H1 (cell line): Measurements from ENCODE around the gene LARP4B. TPM values are rescaled to one million over a fixed set of nuclear protein-coding genes. Genes with fewer than 3 reads are reported as not detected.

ENCODE experiments used
- CTCF ChIA-PET: fragments of 300-600 bp; sonication (Branson Sonifier 250); formaldehyde crosslinking; loops from one replicate; lab custom pipeline; 2021; ENCODE audit not compliant: partially characterized antibody; lab: Charles Lee
- POLR2A ChIA-PET: fragments of 300-600 bp; sonication (Branson Sonifier 250); formaldehyde crosslinking; loops from one replicate; lab custom pipeline; 2021; ENCODE audit warnings: inconsistent platforms; ENCODE audit not compliant: partially characterized antibody; lab: Charles Lee
- DNase-seq, 2 experiments: peaks; one replicate each; pipeline versions ENCODE4 v3.0.0 to v3.0.0-alpha.2; 2010 to 2022; ENCODE audit warnings: low spot score in 2 of 2, low read depth in 1 of 2, mixed read lengths in 1 of 2
- FAIRE-seq: peaks from 2 replicates; lab custom pipeline; 2011; peaks lifted over from hg19 to GRCh38; lab: Jason Lieb, UNC
- H2AFZ ChIP-seq: 2 replicates; pipeline ENCODE4 v1.8.1; 2012; ENCODE audit warnings: low read length, inconsistent platforms
- H2AK5ac ChIP-seq: 2 replicates; pipeline ENCODE4 v1.6.1; 2013; ENCODE audit warnings: low read depth, low read length
- H2BK120ac ChIP-seq: replicated peaks from 2 replicates; pipeline ENCODE3; 2013; ENCODE audit warnings: low read depth, low read length, inconsistent platforms
- H2BK12ac ChIP-seq: 2 replicates; pipeline ENCODE4 v1.6.1; 2013; ENCODE audit warnings: low read depth, low read length
- H2BK15ac ChIP-seq: 2 replicates; pipeline ENCODE4 v1.6.1; 2013; ENCODE audit warnings: low read length
- H2BK20ac ChIP-seq: 2 replicates; pipeline ENCODE4 v1.6.1; 2013; ENCODE audit warnings: low read length
- H2BK5ac ChIP-seq: 2 replicates; pipeline ENCODE4 v1.6.1; 2013; ENCODE audit warnings: low read depth, low read length
- H3K14ac ChIP-seq: 2 replicates; pipeline ENCODE4 v1.6.1; 2013; ENCODE audit warnings: inconsistent platforms; ENCODE audit not compliant: insufficient read length
- H3K18ac ChIP-seq: 2 replicates; pipeline ENCODE4 v1.6.1; 2013; ENCODE audit warnings: low read length; ENCODE audit errors: extremely low read depth
- H3K23ac ChIP-seq: 2 replicates; pipeline ENCODE4 v1.6.1; 2013; ENCODE audit warnings: inconsistent platforms; ENCODE audit not compliant: insufficient read length
- H3K23me2 ChIP-seq: 2 replicates; pipeline ENCODE4 v1.6.1; 2013; ENCODE audit warnings: low read depth, low read length
- H3K27ac ChIP-seq: 2 replicates; pipeline ENCODE4 v1.6.1; 2011; ENCODE audit warnings: low read depth, low read length, inconsistent platforms
- H3K27me3 ChIP-seq, 4 experiments: replicated peaks in 1 of 4; 1 replicate in 1 of 4; 2 replicates in 3 of 4; pipeline versions ENCODE4 v1.6.1 to v1.8.1; 2011 to 2013; ENCODE audit warnings: low read length in 3 of 4, mild to moderate bottlenecking in 3 of 4, inconsistent platforms in 2 of 4, mixed read lengths in 2 of 4, moderate library complexity in 1 of 4; ENCODE audit not compliant: control insufficient read depth in 3 of 4, insufficient read depth in 3 of 4; ENCODE audit errors: extremely low read depth in 1 of 4
- H3K36me3 ChIP-seq, 4 experiments: 2 replicates each; pipeline versions ENCODE4 v1.6.1 to v1.8.1; 2011 to 2013; ENCODE audit warnings: mild to moderate bottlenecking in 4 of 4, low read length in 3 of 4, moderate library complexity in 2 of 4, control low read depth in 1 of 4, inconsistent platforms in 1 of 4; ENCODE audit not compliant: insufficient read depth in 4 of 4, control insufficient read depth in 2 of 4
- H3K4ac ChIP-seq: replicated peaks from 2 replicates; pipeline ENCODE3; 2013; ENCODE audit warnings: low read length, low read depth, mixed read lengths, inconsistent platforms; ENCODE audit not compliant: insufficient read length
- H3K4me1 ChIP-seq, 4 experiments: replicated peaks in 1 of 4; 1 replicate in 1 of 4; 2 replicates in 3 of 4; pipeline versions ENCODE4 v1.6.1 to v1.8.1; 2011 to 2013; ENCODE audit warnings: low read length in 3 of 4, inconsistent platforms in 2 of 4, mixed read lengths in 1 of 4; ENCODE audit not compliant: insufficient read depth in 4 of 4, control insufficient read depth in 3 of 4
- H3K4me2 ChIP-seq, 2 experiments: 2 replicates each; pipeline versions ENCODE4 v1.6.1 to v1.8.1; 2011 to 2013; ENCODE audit warnings: low read depth in 2 of 2, low read length in 2 of 2, control low read depth in 1 of 2, inconsistent platforms in 1 of 2, mild to moderate bottlenecking in 1 of 2; ENCODE audit not compliant: insufficient read depth in 1 of 2
- H3K4me3 ChIP-seq, 4 experiments: fragments of 200-600, 300-600 bp in 1 of 4; sonication (generic), shearing (Covaris generic), sonication (Bioruptor Twin) in 1 of 4; 2 replicates each; pipeline versions ENCODE4 v1.5.1 to v1.8.1; 2011 to 2016; ENCODE audit warnings: low read length in 4 of 4, low read depth in 3 of 4, control low read depth in 2 of 4, inconsistent platforms in 2 of 4, mild to moderate bottlenecking in 2 of 4, mixed read lengths in 1 of 4, moderate library complexity in 1 of 4; ENCODE audit not compliant: insufficient read depth in 2 of 4; ENCODE audit errors: extremely low read depth in 1 of 4
- H3K56ac ChIP-seq: replicated peaks from 2 replicates; pipeline ENCODE3; 2013; ENCODE audit warnings: low read depth, mild to moderate bottlenecking, mixed read lengths, low read length, inconsistent platforms; ENCODE audit not compliant: insufficient read length
- H3K79me1 ChIP-seq: 2 replicates; pipeline ENCODE4 v1.6.1; 2013; ENCODE audit warnings: low read depth, low read length, control low read depth
- H3K79me2 ChIP-seq, 2 experiments: 2 replicates each; pipeline versions ENCODE4 v1.6.1 to v1.8.1; 2012 to 2013; ENCODE audit warnings: low read length in 2 of 2, mild to moderate bottlenecking in 2 of 2, inconsistent platforms in 1 of 2; ENCODE audit not compliant: insufficient read depth in 2 of 2, control insufficient read depth in 1 of 2
- H3K9ac ChIP-seq, 4 experiments: replicated peaks in 1 of 4; 1 replicate in 1 of 4; 2 replicates in 3 of 4; pipeline versions ENCODE4 v1.6.1 to v1.8.1; 2011 to 2013; ENCODE audit warnings: low read depth in 3 of 4, low read length in 3 of 4, control low read depth in 2 of 4, mild to moderate bottlenecking in 2 of 4, moderate library complexity in 2 of 4, inconsistent platforms in 1 of 4; ENCODE audit errors: extremely low read depth in 1 of 4
- H3K9me3 ChIP-seq, 2 experiments: 2 replicates each; pipeline versions ENCODE4 v1.6.1 to v1.8.1; 2012 to 2013; ENCODE audit warnings: mild to moderate bottlenecking in 2 of 2, moderate library complexity in 2 of 2, control low read depth in 1 of 2, inconsistent platforms in 1 of 2, low read depth in 1 of 2, low read length in 1 of 2, mixed read lengths in 1 of 2; ENCODE audit not compliant: insufficient read depth in 2 of 2
- H4K20me1 ChIP-seq, 2 experiments: replicated peaks in 1 of 2; 2 replicates each; pipeline versions ENCODE3 to v1.8.1; 2011 to 2013; ENCODE audit warnings: inconsistent platforms in 2 of 2, low read length in 2 of 2, mild to moderate bottlenecking in 1 of 2; ENCODE audit not compliant: insufficient read depth in 2 of 2, control insufficient read depth in 1 of 2
- H4K5ac ChIP-seq: 2 replicates; pipeline ENCODE4 v1.6.1; 2013; ENCODE audit warnings: low read length, low read depth, mixed read lengths, inconsistent platforms; ENCODE audit not compliant: insufficient read length
- H4K8ac ChIP-seq: 2 replicates; pipeline ENCODE4 v1.8.0; 2013; ENCODE audit warnings: mild to moderate bottlenecking, moderate library complexity, low read length, inconsistent platforms; ENCODE audit not compliant: insufficient read depth; ENCODE audit errors: extremely low read depth
- H4K91ac ChIP-seq: replicated peaks from 2 replicates; pipeline ENCODE3; 2013; ENCODE audit warnings: low read length, mixed read lengths, inconsistent platforms; ENCODE audit not compliant: insufficient read length
- JUN ChIP-seq: IDR thresholded peaks from 2 replicates; pipeline ENCODE4 v1.6.1; 2011; ENCODE audit warnings: low read depth, mild to moderate bottlenecking, improper control_type of control experiment, low read length
- KDM4A ChIP-seq: IDR thresholded peaks from one replicate; pipeline ENCODE4 v1.7.1; 2012; ENCODE audit warnings: low read depth, mild to moderate bottlenecking, moderate library complexity, low read length, inconsistent platforms; ENCODE audit not compliant: severe bottlenecking
- MAFK ChIP-seq: IDR thresholded peaks from 2 replicates; pipeline ENCODE4 v1.6.1; 2012; ENCODE audit warnings: low read depth, mild to moderate bottlenecking, improper control_type of control experiment, low read length
- SIN3A ChIP-seq, 2 experiments: IDR thresholded peaks in 1 of 2; conservative IDR thresholded peaks in 1 of 2; 2 replicates each; pipeline ENCODE4 v1.6.1; 2011 to 2012; ENCODE audit warnings: low read length in 2 of 2, improper control_type of control experiment in 1 of 2, low read depth in 1 of 2, mild to moderate bottlenecking in 1 of 2
- SUZ12 ChIP-seq: fragments of 200-600 bp; sonication (generic); IDR thresholded peaks from 2 replicates; pipeline ENCODE4 v1.6.1; 2012; ENCODE audit warnings: mild to moderate bottlenecking, inconsistent platforms, low read length, moderate library complexity, mixed read lengths
- WGBS, 2 experiments: shearing (Covaris generic) in 1 of 2; methylation state at CpG; one replicate each; pipeline versions ENCODE4 v1.1.6 to v1.1.7; 2013 to 2015; ENCODE audit warnings: low lambda C conversion rate in 2 of 2, mixed read lengths in 2 of 2, inconsistent platforms in 1 of 2, low coverage in 1 of 2, missing lambda C conversion rate in 1 of 2; ENCODE audit not compliant: insufficient replicate concordance in 2 of 2, insufficient coverage in 1 of 2, insufficient read length in 1 of 2; ENCODE audit errors: extremely low coverage in 1 of 2, missing lambda C conversion rate in 1 of 2; 5-methylcytosine and 5-hydroxymethylcytosine counted together
- polyA plus RNA-seq, 7 experiments: library from polyadenylated mRNA; depleted of rRNA in 3 of 7; stranded (reverse) in 5 of 7; unstranded in 2 of 7; fragments of >200 nt in 5 of 7; fragments of 200-250 nt in 2 of 7; gene quantifications; 1 replicate in 5 of 7; 2 replicates in 1 of 7; 4 replicates in 1 of 7; pipeline versions ENCODE4 v1.2.1 to v1.2.3, GENCODE V29; 2011 to 2013; ENCODE audit warnings: missing spikeins in 2 of 7, mixed read lengths in 2 of 7
- total RNA-seq: library from RNA; stranded (reverse); fragmentation: NEBNext Ultra II Directional; extraction: Animal tissue kit (Norgen Biotek cat#: 25700); gene quantifications from 2 replicates; pipeline ENCODE4 v1.2.1, GENCODE V29; 2021

Gene LARP4B
- total and polyA plus RNA-seq, 2 of the 8 experiments (the other 6 are each of a cell fraction or from before 2014, with no cell fraction given): 20.1 to 78.6 TPM

- Histone ChIP-seq H3K79me2 (no peaks in the 10 kb centered on the region), H3K36me3 (no peaks in the 10 kb centered on the region), H3K9me3 (no peaks in the 10 kb centered on the region), H2BK120ac (no peak overlapping the region), H2AK5ac (no peak overlapping the region; the same call in 1 of the 2 replicates), H4K5ac (no peak overlapping the region), H3K4ac (no peak overlapping the region), H3K27me3 (peaks cover 2 to 16% (median 8%) of the 10 kb centered on the region in 4 experiments; a peak in 6 of 7 replicates), H3K9ac (no peak overlapping the region), H3K4me3 (no peak overlapping the region), H3K23ac (no peak overlapping the region), H3K27ac (no peak overlapping the region), H4K91ac (no peak overlapping the region), H3K79me1 (no peaks in the 10 kb centered on the region), H3K56ac (no peak overlapping the region), H4K20me1 (no peaks in the 10 kb centered on the region), H3K23me2 (peaks cover 4% of the 10 kb centered on the region; the same call in 1 of the 2 replicates), H2BK15ac (no peak overlapping the region), H3K18ac (no peak overlapping the region), H2BK5ac (no peak overlapping the region), H3K14ac (no peak overlapping the region), H3K4me1 (peaks cover 0 to 6% (median 1%) of the 10 kb centered on the region in 4 experiments; a peak in 2 of 7 replicates), H2BK20ac (no peak overlapping the region), H2BK12ac (no peak overlapping the region), H4K8ac (no peak overlapping the region), H2AFZ (no peak overlapping the region), H3K4me2 (no peak overlapping the region)
- CTCF ChIA-PET: no interaction called here
- FAIRE-seq (no peak), DNase-seq (no peak)
- POLR2A ChIA-PET: no interaction called here
- 90% methylated on average over 21 of the region's 21 CpGs; no CpG with 5 or more reads in 1 of the 2 experiments for WGBS, 2 experiments
- no peak for TF ChIP-seq MAFK
- no peak for TF ChIP-seq JUN
- no peak for TF ChIP-seq KDM4A
- no peak for TF ChIP-seq SUZ12
- no peak for TF ChIP-seq SIN3A (conservative IDR thresholded peaks at IDR 0.05 in 1 of 2, IDR thresholded peaks at IDR 0.05 in 1 of 2; ENCODE audit: low read depth in 1 of 2, low read length in 2 of 2)
These were observed 150.7 kb downstream of the LARP4B start for GRCh38 chr10:780536-781524.
